Hepatocyte (in vitro differentiated cells): ENCODE results near the gene OPCML.
A peak's percentile ranks its signal among the peaks of the same experiment; 100 is the strongest.

Experiments
- EZH2 ChIP-seq: fragments of 200-600 bp; sonication (generic); IDR thresholded peaks from 2 replicates; pipeline ENCODE4 v1.6.1; 2016; ENCODE audit warnings: antibody characterized with exemption, mild to moderate bottlenecking, borderline replicate concordance
- EZH2phosphoT487 ChIP-seq: fragments of 200-600 bp; sonication (generic); IDR thresholded peaks from one replicate; pipeline ENCODE4 v1.6.1; 2018; ENCODE audit warnings: antibody characterized with exemption, mild to moderate bottlenecking, low read depth, moderate library complexity; ENCODE audit not compliant: unreplicated experiment, severe bottlenecking
- TF ChIP-seq, protein P1 (sequence below): fragments of 200-600 bp; sonication (generic); IDR thresholded peaks from 2 replicates; pipeline ENCODE4 v1.5.1; 2016; ENCODE audit warnings: antibody characterized with exemption, mild to moderate bottlenecking; ENCODE audit not compliant: poor library complexity

DNA sequence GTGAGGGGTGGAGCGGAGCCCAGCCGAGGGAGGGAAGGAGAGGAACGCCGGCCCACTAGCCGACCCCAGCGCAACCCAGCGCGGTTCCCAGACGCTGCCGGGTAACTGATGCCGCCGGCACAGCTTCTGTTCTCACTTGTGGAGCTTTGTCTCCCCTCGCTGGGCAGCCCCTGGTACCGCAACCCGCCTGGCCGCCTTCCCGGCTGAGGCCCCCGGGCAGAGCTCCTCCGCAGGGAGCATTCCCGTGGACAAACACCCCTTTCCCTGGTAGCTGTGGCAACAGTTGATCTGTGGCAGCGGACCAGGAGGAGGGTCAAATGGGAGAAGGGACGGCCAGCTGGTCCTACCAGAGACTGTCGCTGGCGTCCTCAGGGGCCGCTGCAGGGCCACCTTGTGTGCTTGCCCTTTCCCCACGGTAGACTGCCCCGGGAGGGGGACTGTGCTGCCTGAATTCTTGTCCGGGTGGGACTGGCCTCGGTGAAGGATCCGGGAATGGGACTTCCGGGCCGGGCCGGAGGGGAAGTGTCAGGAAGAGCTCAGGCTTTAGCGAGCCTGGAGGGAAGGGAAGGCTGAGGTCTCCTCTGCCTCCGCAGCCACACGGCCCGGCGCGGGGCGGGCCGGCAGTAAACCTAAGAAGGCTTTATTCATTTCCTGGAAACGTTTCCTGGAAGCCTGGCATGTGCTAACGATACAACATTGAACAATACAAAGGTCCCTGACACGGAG is 468.0 kb downstream of the OPCML start:
- TF ChIP-seq, protein P1, sequence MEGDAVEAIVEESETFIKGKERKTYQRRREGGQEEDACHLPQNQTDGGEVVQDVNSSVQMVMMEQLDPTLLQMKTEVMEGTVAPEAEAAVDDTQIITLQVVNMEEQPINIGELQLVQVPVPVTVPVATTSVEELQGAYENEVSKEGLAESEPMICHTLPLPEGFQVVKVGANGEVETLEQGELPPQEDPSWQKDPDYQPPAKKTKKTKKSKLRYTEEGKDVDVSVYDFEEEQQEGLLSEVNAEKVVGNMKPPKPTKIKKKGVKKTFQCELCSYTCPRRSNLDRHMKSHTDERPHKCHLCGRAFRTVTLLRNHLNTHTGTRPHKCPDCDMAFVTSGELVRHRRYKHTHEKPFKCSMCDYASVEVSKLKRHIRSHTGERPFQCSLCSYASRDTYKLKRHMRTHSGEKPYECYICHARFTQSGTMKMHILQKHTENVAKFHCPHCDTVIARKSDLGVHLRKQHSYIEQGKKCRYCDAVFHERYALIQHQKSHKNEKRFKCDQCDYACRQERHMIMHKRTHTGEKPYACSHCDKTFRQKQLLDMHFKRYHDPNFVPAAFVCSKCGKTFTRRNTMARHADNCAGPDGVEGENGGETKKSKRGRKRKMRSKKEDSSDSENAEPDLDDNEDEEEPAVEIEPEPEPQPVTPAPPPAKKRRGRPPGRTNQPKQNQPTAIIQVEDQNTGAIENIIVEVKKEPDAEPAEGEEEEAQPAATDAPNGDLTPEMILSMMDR: peak; percentile 91
- TF ChIP-seq EZH2 (no peak), EZH2phosphoT487 (no peak)
